Mucosa of stomach (tissue), 1 donor: ENCODE results near the gene SYNJ1.
"Not testable (repeated sequence)": the region's sequence is repeated elsewhere in the genome, so short reads cannot be mapped to it uniquely, and the experiment has no call there.

Experiments used
- H3K27me3 ChIP-seq: one replicate; pipeline ENCODE4 v1.7.0; 2013; ENCODE audit warnings: mild to moderate bottlenecking, low read length; ENCODE audit not compliant: control insufficient read depth, insufficient read depth
- H3K36me3 ChIP-seq: one replicate; pipeline ENCODE4 v1.7.0; 2013; ENCODE audit warnings: low read length; ENCODE audit not compliant: control insufficient read depth, insufficient read depth
- H3K4me1 ChIP-seq: one replicate; pipeline ENCODE4 v1.7.0; 2013; ENCODE audit warnings: mild to moderate bottlenecking, low read length; ENCODE audit not compliant: control insufficient read depth, insufficient read depth
- H3K4me3 ChIP-seq: one replicate; pipeline ENCODE4 v1.7.0; 2013; ENCODE audit warnings: low read length
- H3K9ac ChIP-seq: one replicate; pipeline ENCODE4 v1.7.0; 2013; ENCODE audit warnings: mild to moderate bottlenecking, low read length, moderate library complexity
- H3K9me3 ChIP-seq: one replicate; pipeline ENCODE4 v1.7.0; 2013; ENCODE audit warnings: mild to moderate bottlenecking, low read length, moderate library complexity; ENCODE audit not compliant: control insufficient read depth
- donor health status: Pancreatic carcinoma.

SYNJ1 gene

DNA sequence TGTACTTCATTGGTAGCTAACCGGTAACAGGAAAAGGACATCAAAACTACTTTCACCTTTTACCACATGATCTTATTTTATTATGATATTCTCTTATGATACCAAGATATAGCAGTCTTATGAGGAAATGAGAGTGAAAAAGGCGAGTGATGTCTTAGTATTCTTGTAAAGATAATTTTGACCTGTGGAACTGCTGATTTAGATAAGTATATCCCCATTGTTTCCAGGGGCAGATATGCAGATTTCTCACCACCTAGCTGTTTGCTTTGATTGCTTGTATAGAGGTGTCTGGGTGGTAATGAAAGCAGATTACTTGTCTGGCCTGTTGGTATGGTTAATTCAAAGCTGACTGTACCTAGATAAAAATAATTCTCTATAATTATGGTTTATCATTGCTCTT lies 53.1 kb downstream of the SYNJ1 start:
- Histone ChIP-seq H3K36me3 (no peaks in the 10 kb centered on the region), H3K9me3 (no peaks in the 10 kb centered on the region), H3K9ac (no peak overlapping the region), H3K27me3 (no peaks in the 10 kb centered on the region), H3K4me1 (no peaks in the 10 kb centered on the region), H3K4me3 (no peak overlapping the region)

GRCh38 chr21:32674038-32674437 lies 53.8 kb downstream of the SYNJ1 start:
- no peaks in the 10 kb centered on the region for H3K4me1 ChIP-seq
- H3K27me3 ChIP-seq: no peaks in the 10 kb centered on the region
- no peaks in the 10 kb centered on the region for H3K36me3 ChIP-seq
- no peaks in the 10 kb centered on the region for H3K9me3 ChIP-seq
- H3K9ac ChIP-seq: no peak overlapping the region
- no peak overlapping the region for H3K4me3 ChIP-seq

- H3K9me3 ChIP-seq: no peaks in the 10 kb centered on the region
- no peak overlapping the region for H3K4me3 ChIP-seq
Measured at GRCh38 chr21:32666258-32666657, 61.6 kb downstream of the SYNJ1 start.

DNA sequence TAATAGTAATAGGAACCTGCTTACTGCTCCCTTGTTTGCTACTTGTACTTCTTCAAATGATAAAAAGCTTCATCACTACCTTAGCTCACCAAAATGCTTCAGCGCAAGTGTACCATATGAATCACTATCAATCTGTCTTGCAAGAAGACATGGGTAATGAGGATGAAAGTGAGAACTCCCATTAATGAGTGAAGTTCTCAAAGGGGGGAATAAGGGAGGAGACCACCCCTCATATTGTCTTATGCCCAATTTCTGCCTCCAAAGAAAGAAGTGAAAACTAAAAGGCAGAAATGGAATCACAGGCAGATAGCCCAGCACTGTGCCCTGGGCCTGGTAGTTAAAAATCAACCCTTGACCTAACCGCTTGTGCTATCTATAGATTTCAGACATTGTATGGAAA lies 63.7 kb downstream of the SYNJ1 start:
- not testable (repeated sequence) for H3K9me3 ChIP-seq, H3K9ac ChIP-seq
- H3K36me3 ChIP-seq: peaks cover 15% of the 10 kb centered on the region

More at GRCh38 chr21:32666258-32666657, 61.6 kb downstream of the SYNJ1 start:
- Histone ChIP-seq H3K9ac (no peak overlapping the region), H3K27me3 (no peaks in the 10 kb centered on the region), H3K4me1 (peaks cover 3% of the 10 kb centered on the region), H3K36me3 (peaks cover 15% of the 10 kb centered on the region)

GRCh38 chr21:32661981-32662380 lies 65.8 kb downstream of the SYNJ1 start:
- not testable (repeated sequence) for H3K4me1 ChIP-seq, H3K4me3 ChIP-seq, H3K27me3 ChIP-seq, H3K9ac ChIP-seq, H3K9me3 ChIP-seq
- peaks cover 15% of the 10 kb centered on the region for H3K36me3 ChIP-seq

More for the DNA sequence above, 63.7 kb downstream of the SYNJ1 start:
- not testable (repeated sequence) for H3K4me1 ChIP-seq, H3K27me3 ChIP-seq, H3K4me3 ChIP-seq

DNA sequence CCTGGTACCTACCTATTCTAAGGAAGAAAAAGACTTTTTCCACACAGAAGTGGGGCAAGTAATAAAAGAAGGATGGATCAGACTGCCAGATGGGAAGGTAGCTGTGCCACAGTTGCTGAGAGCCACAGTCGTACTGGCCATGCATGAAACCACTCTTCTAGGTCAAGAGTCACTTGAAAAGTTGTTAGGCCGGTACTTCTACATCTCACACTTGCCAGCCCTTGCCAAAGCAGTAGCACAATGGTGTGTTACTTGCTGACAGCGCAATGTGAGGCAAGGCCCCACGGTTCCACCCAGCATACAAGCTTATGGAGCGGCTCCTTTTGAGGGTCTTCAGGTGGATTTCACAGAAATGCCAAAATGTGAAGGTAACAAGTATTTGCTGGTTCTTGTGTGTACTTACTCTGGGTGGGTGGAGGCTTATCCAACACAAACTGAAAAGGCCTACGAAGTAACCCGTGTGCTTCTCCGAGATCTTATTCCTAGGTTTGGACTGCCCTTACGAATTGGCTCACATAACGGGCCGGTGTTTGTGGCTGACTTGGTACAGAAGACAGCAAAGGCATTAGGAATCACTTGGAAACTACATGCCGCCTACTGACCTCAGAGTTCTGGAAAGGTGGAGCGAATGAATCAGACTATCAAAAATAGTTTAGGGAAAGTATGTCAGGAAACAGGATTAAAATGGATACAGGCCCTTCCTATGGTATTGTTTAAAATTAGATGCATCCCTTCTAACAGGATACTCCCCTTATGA lies 66.6 kb downstream of the SYNJ1 start:
- not testable (repeated sequence) for H3K4me1 ChIP-seq, H3K9ac ChIP-seq, H3K27me3 ChIP-seq, H3K4me3 ChIP-seq, H3K9me3 ChIP-seq
- peaks cover 13% of the 10 kb centered on the region for H3K36me3 ChIP-seq

DNA sequence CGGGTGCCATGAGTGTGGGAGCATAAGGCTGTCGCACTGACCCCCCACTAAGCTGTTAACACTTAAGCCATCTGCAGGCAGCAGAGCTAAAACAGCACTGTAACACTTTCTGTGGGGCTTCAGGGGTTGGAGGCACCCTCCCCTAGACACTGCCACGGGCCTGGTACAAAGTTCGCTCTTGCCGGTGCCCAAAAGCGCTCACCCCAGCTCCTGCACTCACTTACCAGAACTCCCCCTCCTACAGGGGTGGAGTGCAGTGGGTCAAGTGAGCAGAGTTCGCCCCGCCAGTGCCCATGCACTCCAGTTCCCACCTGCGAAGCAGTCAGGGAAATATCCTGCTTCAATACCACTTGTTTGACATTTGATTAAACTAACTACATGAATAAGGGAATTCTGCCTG lies 69.3 kb downstream of the SYNJ1 start:
- Histone ChIP-seq H3K36me3 (no peaks in the 10 kb centered on the region), H3K9me3 (no peaks in the 10 kb centered on the region), H3K4me3 (no peak overlapping the region), H3K27me3 (no peaks in the 10 kb centered on the region), H3K9ac (no peak overlapping the region), H3K4me1 (peaks cover 3% of the 10 kb centered on the region)

DNA sequence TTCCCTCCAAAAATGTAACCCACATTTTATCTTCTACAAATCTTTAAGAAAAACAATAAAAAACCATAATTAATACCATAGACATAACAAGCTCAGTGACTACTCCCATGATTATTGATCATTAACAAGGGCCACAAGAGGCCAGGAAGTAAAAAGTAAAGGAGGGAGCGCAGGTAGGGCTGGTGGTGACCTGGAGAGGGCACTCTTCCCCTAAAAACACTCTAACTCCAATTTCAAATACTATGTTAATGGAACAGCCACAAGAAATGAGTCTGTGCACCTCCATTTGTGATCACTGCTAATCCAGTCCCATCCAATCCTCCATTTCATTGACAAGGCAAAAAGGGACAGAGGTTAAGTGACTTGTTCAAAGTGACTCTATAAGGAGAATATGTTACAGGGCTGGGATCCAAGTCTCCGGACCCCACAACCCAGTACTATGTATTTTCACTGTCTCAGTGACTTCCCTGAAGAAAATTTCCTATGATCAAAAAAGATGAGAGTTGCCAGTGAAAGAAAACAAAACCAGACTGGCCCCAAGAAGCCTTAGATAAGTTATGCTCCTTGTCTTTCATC lies 74.4 kb downstream of the SYNJ1 start:
- Histone ChIP-seq H3K4me1 (no peaks in the 10 kb centered on the region), H3K36me3 (no peaks in the 10 kb centered on the region), H3K9me3 (no peaks in the 10 kb centered on the region), H3K9ac (no peak overlapping the region), H3K4me3 (no peak overlapping the region), H3K27me3 (no peaks in the 10 kb centered on the region)

GRCh38 chr21:32648165-32648564 lies 79.6 kb downstream of the SYNJ1 start:
- Histone ChIP-seq H3K4me3 (no peak overlapping the region), H3K36me3 (no peaks in the 10 kb centered on the region), H3K9me3 (no peaks in the 10 kb centered on the region), H3K9ac (no peak overlapping the region), H3K4me1 (no peaks in the 10 kb centered on the region), H3K27me3 (no peaks in the 10 kb centered on the region)

GRCh38 chr21:32645261-32646182 lies 82.3 kb downstream of the SYNJ1 start:
- Histone ChIP-seq H3K27me3 (no peaks in the 10 kb centered on the region), H3K9me3 (no peaks in the 10 kb centered on the region), H3K9ac (no peak overlapping the region), H3K4me3 (no peak overlapping the region), H3K4me1 (no peaks in the 10 kb centered on the region), H3K36me3 (no peaks in the 10 kb centered on the region)

DNA sequence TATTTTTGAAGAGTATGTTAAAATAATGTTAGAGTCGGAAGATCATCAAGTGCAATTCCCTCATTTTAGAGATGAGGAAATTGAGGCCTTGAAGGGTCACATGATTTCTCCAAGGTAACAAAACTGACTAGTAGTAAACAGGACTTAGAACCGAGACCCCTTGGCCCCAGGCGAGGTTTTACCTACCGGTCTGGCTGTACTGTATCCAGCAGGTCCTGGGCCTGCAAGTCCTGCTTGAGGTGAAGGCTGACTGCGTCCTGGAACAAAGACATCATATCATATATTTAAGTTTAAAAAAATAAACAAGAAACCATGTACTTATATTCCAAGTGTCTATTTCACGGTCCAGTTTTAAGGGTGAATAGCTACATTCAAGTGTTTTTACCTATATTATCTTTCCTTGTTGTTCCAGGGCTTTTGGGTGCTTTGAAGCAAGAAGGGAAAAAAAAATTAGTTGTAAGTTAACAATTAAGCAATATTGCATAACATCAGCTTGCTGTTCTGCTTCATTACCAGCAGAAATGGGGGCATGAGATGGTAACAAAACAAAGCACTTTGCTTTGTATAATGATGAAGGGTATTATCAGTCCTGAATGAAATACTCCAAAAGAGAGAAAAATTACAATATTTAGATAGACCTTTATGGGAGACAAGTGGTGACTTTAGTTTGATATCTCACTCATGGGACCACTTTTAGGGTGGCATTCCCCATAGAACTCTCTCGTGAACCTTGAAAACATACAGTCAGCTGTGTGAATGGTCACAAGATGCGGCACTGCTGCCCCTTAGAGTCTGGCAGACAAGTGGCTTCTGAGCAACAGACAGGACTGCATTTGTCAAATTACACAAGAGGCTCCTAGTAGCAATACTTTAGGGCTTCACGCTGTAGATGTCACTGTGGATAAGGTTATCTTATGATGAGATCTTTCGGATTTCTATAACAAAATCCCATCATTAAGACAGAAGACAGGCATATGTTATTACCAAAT lies 85.8 kb downstream of the SYNJ1 start:
- H3K36me3 ChIP-seq: no peaks in the 10 kb centered on the region

More for the DNA sequence above, 85.8 kb downstream of the SYNJ1 start:
- no peaks in the 10 kb centered on the region for H3K27me3 ChIP-seq
- H3K9me3 ChIP-seq: no peaks in the 10 kb centered on the region
- no peaks in the 10 kb centered on the region for H3K4me1 ChIP-seq
- H3K4me3 ChIP-seq: no peak overlapping the region
- no peak overlapping the region for H3K9ac ChIP-seq
